Measurements from ENCODE around the gene XAB2. TPM values are rescaled to one million over a fixed set of nuclear protein-coding genes. Genes with fewer than 3 reads are reported as not detected.
"Not testable (repeated sequence)": the region's sequence is repeated elsewhere in the genome, so short reads cannot be mapped to it uniquely, and the experiment has no call there.

Gene XAB2
- total RNA-seq, 2 experiments from 2014 or later: 44.0 to 45.8 TPM

DNA sequence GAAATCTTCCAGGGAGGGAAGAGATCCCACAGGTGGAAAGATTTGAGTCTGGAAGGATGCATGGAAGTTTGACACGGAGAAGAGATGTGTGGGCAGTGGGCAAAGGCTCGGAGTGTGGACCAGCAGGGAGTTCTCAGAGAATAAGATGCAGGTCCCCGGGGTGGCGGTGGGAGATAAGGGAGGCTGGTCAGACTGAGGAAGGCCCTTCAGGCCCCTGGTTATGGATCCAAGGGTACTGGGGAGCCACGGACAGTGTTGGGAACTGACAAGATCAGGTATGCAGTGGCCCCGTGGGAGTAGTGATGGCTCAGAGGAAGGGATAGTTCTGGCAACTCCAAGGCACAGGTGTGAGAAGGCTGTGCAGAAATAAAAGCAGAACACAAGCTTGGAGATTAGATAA lies 31.2 kb downstream of the XAB2 start:
- Mint-ChIP-seq H3K36me3 (no peaks in the 10 kb centered on the region), H3K27me3 (peaks cover 51% of the 10 kb centered on the region), H3K27ac (no peak overlapping the region), H3K4me1 (no peaks in the 10 kb centered on the region), H3K9me3 (peaks cover 4% of the 10 kb centered on the region), H3K4me3 (no peak overlapping the region)
- DNase-seq: no peak

DNA sequence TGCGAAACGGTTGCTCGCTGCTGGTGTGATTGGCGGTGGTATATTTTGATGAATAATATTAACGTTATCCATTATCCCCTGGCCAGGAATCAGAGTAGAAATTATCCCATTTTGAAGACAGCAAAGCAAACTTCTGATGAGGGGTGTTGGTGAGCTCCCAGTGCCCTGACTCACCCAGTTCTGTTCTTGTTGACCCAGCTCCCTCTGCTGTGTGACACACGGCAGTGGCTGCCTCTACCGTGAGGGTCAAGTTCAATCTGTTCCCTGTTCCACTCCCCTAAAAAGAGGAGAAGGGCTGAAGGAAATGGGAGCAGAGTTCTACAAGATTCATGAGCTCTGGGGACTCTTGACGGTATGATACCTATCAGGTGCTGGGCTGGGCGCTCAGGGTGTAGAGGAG lies 31.7 kb downstream of the XAB2 start:
- no peak overlapping the region for H3K27ac Mint-ChIP-seq
- no peak for DNase-seq
- H3K36me3 Mint-ChIP-seq: no peaks in the 10 kb centered on the region
- no peaks in the 10 kb centered on the region for H3K4me1 Mint-ChIP-seq
- H3K9me3 Mint-ChIP-seq: peaks cover 4% of the 10 kb centered on the region
- peaks cover 52% of the 10 kb centered on the region for H3K27me3 Mint-ChIP-seq
- no peak overlapping the region for H3K4me3 Mint-ChIP-seq

DNA sequence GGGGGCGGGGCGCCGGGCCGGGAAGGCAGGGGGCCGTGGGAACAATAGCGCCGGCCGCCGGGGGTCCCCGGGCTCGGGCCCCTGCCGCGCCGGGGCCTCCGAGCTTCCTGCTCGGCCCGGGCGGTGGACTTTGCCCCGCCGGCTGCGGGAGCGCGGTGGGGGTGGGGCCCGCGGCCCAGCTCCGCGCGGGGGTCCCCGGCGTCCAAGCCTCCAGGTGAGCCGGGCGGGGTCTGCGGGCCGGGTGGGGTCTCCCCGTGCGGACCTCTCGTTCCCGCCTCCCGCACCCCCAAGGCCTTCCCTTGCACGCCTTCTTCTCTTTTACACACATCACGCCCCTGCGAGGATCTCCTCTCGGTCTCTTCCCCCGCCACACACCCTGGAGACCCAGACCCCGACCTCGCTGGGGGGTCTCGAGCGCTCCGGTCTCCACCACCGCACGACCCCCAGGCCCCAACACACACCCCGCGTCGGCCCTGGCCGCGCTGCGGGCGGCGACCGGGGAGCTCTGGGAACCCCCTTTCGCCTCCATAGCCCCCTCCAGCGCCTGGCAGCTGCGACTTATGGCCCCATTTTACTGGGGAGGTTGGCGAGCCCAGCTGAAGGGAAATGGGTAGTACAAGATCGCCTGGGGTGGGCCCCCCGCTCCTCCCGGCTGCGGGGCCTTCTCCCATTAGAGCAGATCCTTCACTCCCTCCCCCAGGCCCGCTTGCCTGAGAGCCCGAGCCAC lies 33.0 kb downstream of the XAB2 start:
- H3K36me3 Mint-ChIP-seq: no peaks in the 10 kb centered on the region
- H3K27me3 Mint-ChIP-seq: peaks cover 47% of the 10 kb centered on the region
- no peaks in the 10 kb centered on the region for H3K4me1 Mint-ChIP-seq
- no peak overlapping the region for H3K27ac Mint-ChIP-seq
- DNase-seq: no peak
- peak overlapping the region; percentile 67 for H3K4me3 Mint-ChIP-seq
- H3K9me3 Mint-ChIP-seq: peaks cover 4% of the 10 kb centered on the region

DNA sequence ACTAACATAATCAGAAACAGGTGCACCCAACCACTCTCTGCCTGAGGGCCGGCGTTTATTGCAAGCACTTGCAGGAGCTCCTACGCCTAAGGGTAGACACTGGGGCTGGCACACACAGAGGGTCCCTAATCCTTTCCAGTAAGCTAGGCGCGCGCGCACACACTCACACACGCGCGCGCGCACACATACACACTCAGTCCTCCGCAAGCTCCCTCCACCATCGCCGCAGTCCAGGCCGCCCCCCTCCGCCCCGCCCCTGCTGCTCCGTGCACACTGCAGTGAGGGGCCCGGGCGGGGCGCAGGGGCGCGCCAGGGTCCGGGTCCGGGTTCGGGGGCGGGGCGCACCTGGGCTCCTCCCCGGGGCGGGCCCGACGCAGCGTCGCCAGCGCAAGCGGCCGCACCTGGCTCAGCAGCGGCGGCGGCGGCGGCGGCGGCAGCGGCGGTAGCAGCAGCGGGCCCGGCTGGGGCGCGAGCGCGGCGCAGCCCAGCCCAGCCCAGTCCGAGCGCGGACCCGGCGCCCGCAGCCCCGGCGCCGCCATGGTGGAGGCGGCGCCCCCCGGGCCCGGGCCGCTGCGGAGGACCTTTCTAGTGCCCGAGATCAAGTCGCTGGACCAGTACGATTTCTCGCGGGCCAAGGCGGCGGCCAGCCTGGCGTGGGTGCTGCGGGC lies 33.7 kb downstream of the XAB2 start, which contains the start of gene CAMSAP3:
Gene CAMSAP3, plus strand, starts transcription at position 398 of the 668 bp plus-strand sequence. Its CDS starts 140 bp downstream, at position 538.
- H3K27me3 Mint-ChIP-seq: peaks cover 47% of the 10 kb centered on the region
- no peaks in the 10 kb centered on the region for H3K36me3 Mint-ChIP-seq
- H3K9me3 Mint-ChIP-seq: peaks cover 1% of the 10 kb centered on the region
- DNase-seq: peak; percentile 62
- no peak within 1 kb of the TSS for H3K27ac Mint-ChIP-seq
- H3K4me1 Mint-ChIP-seq: no peaks in the 10 kb centered on the region
- peak within 1 kb of the TSS; percentile 67 for H3K4me3 Mint-ChIP-seq

DNA sequence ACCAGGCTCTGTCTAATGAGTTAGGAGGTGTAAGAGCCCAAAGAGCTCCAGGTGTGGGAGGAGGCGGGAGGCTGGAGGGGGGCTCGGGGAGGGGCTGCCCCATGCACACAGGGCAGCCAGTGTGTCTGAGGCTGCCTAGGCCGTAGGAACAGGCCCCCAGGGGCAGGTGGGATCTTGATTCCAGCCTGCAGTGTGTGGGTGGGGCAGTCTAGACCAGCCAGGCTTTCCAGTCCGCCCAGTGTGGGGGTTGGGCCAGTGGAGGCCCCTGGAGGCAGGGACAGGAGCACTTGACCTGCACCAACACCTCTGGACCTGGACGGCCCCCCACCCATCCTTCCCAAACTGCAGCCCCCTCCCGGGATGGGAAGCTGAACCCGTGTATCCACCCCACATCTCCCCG lies 39.1 kb downstream of the XAB2 start:
- Mint-ChIP-seq H3K36me3 (no peaks in the 10 kb centered on the region), H3K9me3 (no peaks in the 10 kb centered on the region), H3K27me3 (peaks cover 22% of the 10 kb centered on the region), H3K27ac (no peak overlapping the region), H3K4me1 (no peaks in the 10 kb centered on the region), H3K4me3 (no peak overlapping the region)
- no peak for DNase-seq

DNA sequence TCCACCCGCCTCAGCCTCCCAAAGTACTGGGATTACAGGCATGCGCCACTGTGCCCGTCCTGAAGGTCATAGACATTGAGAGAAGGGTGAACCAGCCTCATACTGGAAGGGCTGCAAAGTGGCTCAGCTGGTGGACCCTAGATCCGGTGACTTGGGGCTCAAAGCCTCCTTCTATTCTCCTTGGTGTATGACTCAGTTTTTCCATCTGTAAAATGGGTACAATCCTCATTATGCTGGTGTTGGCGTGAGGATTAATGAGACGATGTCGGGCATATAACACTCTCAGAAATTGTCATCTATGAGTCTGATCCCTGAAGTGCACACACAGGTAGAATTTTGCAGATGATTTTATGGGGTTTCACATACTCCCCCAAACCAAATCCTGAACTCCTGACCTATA lies 39.5 kb downstream of the XAB2 start:
- Mint-ChIP-seq H3K27ac (no peak overlapping the region), H3K4me1 (no peaks in the 10 kb centered on the region), H3K9me3 (no peaks in the 10 kb centered on the region), H3K36me3 (no peaks in the 10 kb centered on the region), H3K27me3 (peaks cover 17% of the 10 kb centered on the region), H3K4me3 (no peak overlapping the region)
- DNase-seq: no peak

DNA sequence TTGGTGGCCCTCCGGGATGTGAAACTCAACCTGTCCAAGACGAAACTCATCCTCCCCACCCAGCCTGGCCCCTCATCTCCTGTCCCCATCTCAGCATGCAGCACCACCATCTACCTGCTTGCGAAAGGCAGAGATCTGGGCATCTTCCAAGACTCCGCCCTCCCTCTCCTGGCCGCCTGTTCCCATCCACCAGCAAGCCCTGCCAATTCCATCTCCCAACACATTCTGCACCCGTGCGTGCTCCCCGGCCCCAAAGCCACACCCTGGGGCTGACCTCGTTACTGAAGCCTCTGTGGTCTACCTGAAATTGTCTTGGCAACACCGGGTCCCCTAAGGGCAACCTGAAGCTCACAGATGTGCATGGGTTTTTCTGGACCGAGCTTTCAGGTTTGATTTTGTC lies 46.9 kb downstream of the XAB2 start:
- no peaks in the 10 kb centered on the region for H3K9me3 Mint-ChIP-seq
- H3K4me3 Mint-ChIP-seq: no peak overlapping the region
- no peaks in the 10 kb centered on the region for H3K27me3 Mint-ChIP-seq
- no peaks in the 10 kb centered on the region for H3K36me3 Mint-ChIP-seq
- H3K27ac Mint-ChIP-seq: no peak overlapping the region
- no peaks in the 10 kb centered on the region for H3K4me1 Mint-ChIP-seq
- DNase-seq: no peak

DNA sequence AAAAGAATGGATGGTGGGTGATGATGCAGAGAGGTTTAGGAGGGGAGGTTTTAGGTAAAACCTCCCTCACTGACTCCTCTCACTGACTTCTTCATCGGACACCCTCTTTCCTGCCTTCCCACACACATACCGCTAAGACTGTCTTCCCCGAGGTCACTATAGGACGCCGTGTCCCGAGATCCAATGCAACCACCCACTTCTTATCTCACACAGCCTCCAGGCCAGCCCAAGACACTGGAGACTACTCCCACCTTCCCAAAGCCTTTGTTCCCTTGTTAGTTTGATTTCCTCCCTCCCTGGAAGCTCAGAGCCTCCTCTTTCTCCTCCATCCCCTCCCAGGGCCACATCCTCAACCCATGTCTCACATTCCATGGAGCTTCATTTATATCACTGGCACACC lies 50.2 kb downstream of the XAB2 start:
- Mint-ChIP-seq H3K27me3 (no peaks in the 10 kb centered on the region), H3K27ac (no peak overlapping the region), H3K4me3 (no peak overlapping the region), H3K4me1 (no peaks in the 10 kb centered on the region), H3K36me3 (no peaks in the 10 kb centered on the region), H3K9me3 (no peaks in the 10 kb centered on the region)
- DNase-seq: no peak

DNA sequence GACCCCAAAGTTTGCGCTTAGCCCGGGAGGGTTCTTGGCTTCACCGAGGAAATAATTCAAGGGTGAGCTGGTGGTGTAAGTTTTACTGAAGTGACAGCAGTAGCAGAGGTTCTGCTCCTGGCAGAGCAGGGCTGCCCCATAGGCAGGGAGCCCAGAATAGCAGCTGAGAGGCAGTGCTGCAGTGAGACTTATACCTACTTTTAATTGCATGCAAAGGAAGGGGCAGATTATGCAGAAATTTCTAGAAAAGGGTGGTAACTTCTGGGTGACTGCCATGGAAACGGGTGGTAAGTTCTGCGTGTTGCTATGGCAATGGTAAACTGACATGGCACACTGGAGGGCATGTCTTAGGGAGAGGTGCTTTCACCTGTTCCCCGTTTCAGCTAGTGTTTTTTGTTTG lies 51.2 kb downstream of the XAB2 start:
- Mint-ChIP-seq H3K4me1 (no peaks in the 10 kb centered on the region), H3K27ac (no peak overlapping the region), H3K27me3 (no peaks in the 10 kb centered on the region)

DNA sequence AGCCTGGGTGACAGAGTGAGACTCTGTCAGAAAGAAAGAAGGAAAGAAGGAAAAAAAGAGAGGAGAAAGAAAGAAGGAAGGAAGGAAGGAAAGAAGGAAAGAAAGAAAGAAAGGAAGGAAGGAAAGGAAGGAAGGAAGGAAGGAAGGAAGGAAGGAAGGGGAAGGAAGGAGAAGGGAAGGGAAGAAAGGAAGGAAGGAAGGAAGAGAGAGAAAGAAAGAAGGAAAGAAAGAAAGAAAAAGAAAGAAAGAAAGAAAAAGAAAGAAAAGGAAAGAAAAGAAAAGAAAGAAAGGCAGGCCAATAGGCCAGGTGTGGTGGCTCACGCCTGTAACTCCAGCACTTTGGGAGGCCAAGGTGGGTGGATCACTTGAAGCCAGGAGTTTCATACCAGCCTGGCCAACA lies 51.9 kb downstream of the XAB2 start:
- H3K4me1 Mint-ChIP-seq, H3K27ac Mint-ChIP-seq, H3K27me3 Mint-ChIP-seq, DNase-seq, H3K4me3 Mint-ChIP-seq, H3K36me3 Mint-ChIP-seq, H3K9me3 Mint-ChIP-seq: not testable (repeated sequence)

More for the DNA sequence above, 51.2 kb downstream of the XAB2 start:
- Mint-ChIP-seq H3K9me3 (no peaks in the 10 kb centered on the region), H3K4me3 (no peak overlapping the region), H3K36me3 (no peaks in the 10 kb centered on the region)
- DNase-seq: no peak

DNA sequence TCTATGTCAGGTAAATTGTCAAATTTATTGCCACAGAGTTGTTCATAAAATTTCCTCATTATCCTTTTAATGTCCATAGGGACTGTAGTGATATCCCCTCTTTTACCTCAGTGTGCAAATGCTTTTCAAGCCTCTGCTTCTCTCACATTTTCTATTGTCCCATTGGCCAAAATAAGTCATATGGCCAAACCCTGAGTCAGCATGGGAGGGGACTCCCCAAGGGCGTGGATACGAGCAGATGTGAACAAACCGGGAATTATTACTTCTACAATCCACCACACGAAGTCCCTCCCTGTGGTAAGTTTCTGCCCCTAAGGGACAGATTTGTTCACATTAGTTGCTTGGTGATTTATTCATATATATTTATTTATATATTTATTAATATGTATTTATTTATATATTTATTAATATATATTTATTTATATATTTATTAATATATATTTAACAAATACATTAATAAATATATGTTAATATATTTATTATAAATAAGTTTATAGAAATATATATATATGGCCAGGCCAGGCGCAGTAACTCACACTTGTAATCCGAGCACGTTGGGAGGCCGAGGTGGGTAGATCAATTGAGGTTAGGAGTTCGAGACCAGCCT lies 53.8 kb downstream of the XAB2 start:
- no peak for DNase-seq
- Mint-ChIP-seq H3K27ac (no peak overlapping the region), H3K36me3 (no peaks in the 10 kb centered on the region), H3K4me1 (no peaks in the 10 kb centered on the region), H3K27me3 (no peaks in the 10 kb centered on the region), H3K9me3 (no peaks in the 10 kb centered on the region), H3K4me3 (no peak overlapping the region)

DNA sequence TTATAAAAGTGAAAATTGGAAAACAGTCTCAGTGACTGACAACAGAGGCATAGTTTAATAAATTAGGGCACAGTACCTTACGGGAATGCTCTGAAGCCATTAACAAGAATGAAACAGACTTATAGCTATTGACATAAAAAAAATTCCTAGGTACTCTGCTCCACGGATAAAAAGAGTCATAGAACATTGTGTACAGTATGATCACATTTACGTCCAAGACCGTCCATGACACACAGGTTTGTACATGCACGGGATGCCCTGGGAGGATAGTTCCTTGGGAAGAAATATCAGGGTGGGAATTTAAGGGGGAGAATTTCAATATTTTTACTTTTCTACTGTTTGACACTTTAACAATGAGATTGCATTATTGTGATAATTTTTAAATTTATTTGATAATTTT lies 58.6 kb downstream of the XAB2 start:
- Mint-ChIP-seq H3K9me3 (no peaks in the 10 kb centered on the region), H3K27me3 (no peaks in the 10 kb centered on the region), H3K27ac (no peak overlapping the region), H3K4me1 (no peaks in the 10 kb centered on the region), H3K4me3 (no peak overlapping the region), H3K36me3 (no peaks in the 10 kb centered on the region)
- no peak for DNase-seq

Other genes with a start within 250 kb of the XAB2 start
- gene PEX11G, start 140.5 kb downstream of the XAB2 start, total RNA-seq: 1 to 10 TPM in 1 of 2 experiments, under 1 TPM in 1; 0.82 to 1.5 TPM
- gene ZNF358, start 113.4 kb downstream of the XAB2 start, total RNA-seq: 1 to 10 TPM; 6.5 to 7.3 TPM
- gene MCOLN1, start 106.9 kb downstream of the XAB2 start, total RNA-seq: 10 to 100 TPM; 12.3 to 12.4 TPM
- 10 to 100 TPM; 67.8 to 68.5 TPM for gene PNPLA6, start 93.8 kb downstream of the XAB2 start, total RNA-seq
- gene CAMSAP3, start 33.7 kb downstream of the XAB2 start, total RNA-seq: under 1 TPM; 0.50 to 0.52 TPM
- 10 to 100 TPM; 83.7 to 86.0 TPM for gene PET100, start 248 bp upstream of the XAB2 start, total RNA-seq
- 1 to 10 TPM in 1 of 2 experiments, under 1 TPM in 1; 0.99 to 1.4 TPM for gene PCP2, start 4.2 kb upstream of the XAB2 start, total RNA-seq
- 10 to 100 TPM; 73.3 to 73.5 TPM for gene STXBP2, start 7.6 kb upstream of the XAB2 start, total RNA-seq
- gene RETN, start 39.5 kb upstream of the XAB2 start, total RNA-seq: not detected
- not detected for gene MCEMP1, start 47.5 kb upstream of the XAB2 start, total RNA-seq
- gene TRAPPC5, start 51.3 kb upstream of the XAB2 start, total RNA-seq: 10 to 100 TPM; 83.3 to 83.8 TPM
- gene FCER2, start 72.6 kb upstream of the XAB2 start, total RNA-seq: 1 to 10 TPM; 1.5 to 1.7 TPM
- not detected for gene CLEC4G, start 102.6 kb upstream of the XAB2 start, total RNA-seq
- gene CD209, start 118.0 kb upstream of the XAB2 start, total RNA-seq: not detected
- not detected for gene CLEC4M, start 133.7 kb upstream of the XAB2 start, total RNA-seq
- gene EVI5L, start 200.7 kb upstream of the XAB2 start, total RNA-seq: 1 to 10 TPM; 4.8 TPM
- gene PRR36, start 244.8 kb upstream of the XAB2 start, total RNA-seq: under 1 TPM in 1 of 2 experiments, not detected in 1; 0.10 TPM

Measured in activated naive CD8-positive, alpha-beta T cell treated with anti-CD3 and anti-CD28 coated beads for 36 hours (primary cell).